Peyer's patch (tissue), 4 donors: Measurements from ENCODE around the gene ABCG4. TPM values are rescaled to one million over a fixed set of nuclear protein-coding genes. Genes with fewer than 3 reads are reported as not detected.
"Not testable (repeated sequence)": the region's sequence is repeated elsewhere in the genome, so short reads cannot be mapped to it uniquely, and the experiment has no call there.

Experiments
- DNase-seq, 3 donors: peaks; one replicate each; pipeline ENCODE4 v3.0.0-alpha.2; 2017 to 2019
- H3K27ac ChIP-seq, 4 donors: fragments of 200-600 bp; sonication (generic); one replicate each; pipeline ENCODE4 v1.5.1; 2016 to 2019
- H3K27me3 ChIP-seq, 2 donors: fragments of 200-600 bp; sonication (generic); one replicate each; pipeline ENCODE4 v1.5.1; 2019
- H3K36me3 ChIP-seq, 3 donors: fragments of 200-600 bp; sonication (generic); one replicate each; pipeline ENCODE4 v1.5.1; 2016 to 2019
- H3K4me1 ChIP-seq, 4 donors: fragments of 200-600 bp; sonication (generic); one replicate each; pipeline ENCODE4 v1.5.1; 2016 to 2019
- H3K4me3 ChIP-seq, 4 donors: fragments of 200-600 bp; sonication (generic); 1 replicate in 3 of 4; 2 replicates in 1 of 4; pipeline ENCODE4 v1.5.1; 2016 to 2019; ENCODE audit warnings: mild to moderate bottlenecking in 1 of 4
- H3K9me3 ChIP-seq, 4 donors: fragments of 200-600 bp; sonication (generic); one replicate each; pipeline ENCODE4 v1.5.1; 2016 to 2019; ENCODE audit warnings: mild to moderate bottlenecking in 1 of 4
- POLR2A ChIP-seq, 2 donors: fragments of 450-650 bp; IDR thresholded peaks; one replicate each; pipeline ENCODE4 v1.5.1; 2017; ENCODE audit warnings: antibody characterized with exemption in 2 of 2, mild to moderate bottlenecking in 2 of 2, moderate library complexity in 2 of 2
- total RNA-seq, 4 donors: library from RNA; depleted of rRNA; stranded (reverse); fragments of >200 nt; gene quantifications; one replicate each; pipeline ENCODE4 v1.1.0, GENCODE V29; 2016
- TF ChIP-seq, protein P1 (sequence below), 6 experiments: fragments of 450-650 bp in 4 of 6; fragments of 200-600 bp in 2 of 6; sonication (generic) in 1 of 6; IDR thresholded peaks; one replicate each; pipeline ENCODE4 v1.5.1; 2017 to 2019; ENCODE audit warnings: antibody characterized with exemption in 6 of 6, mild to moderate bottlenecking in 3 of 6, moderate library complexity in 1 of 6

The ABCG4 gene
- total RNA-seq, 4 donors from 2014 or later, result not detected

DNA sequence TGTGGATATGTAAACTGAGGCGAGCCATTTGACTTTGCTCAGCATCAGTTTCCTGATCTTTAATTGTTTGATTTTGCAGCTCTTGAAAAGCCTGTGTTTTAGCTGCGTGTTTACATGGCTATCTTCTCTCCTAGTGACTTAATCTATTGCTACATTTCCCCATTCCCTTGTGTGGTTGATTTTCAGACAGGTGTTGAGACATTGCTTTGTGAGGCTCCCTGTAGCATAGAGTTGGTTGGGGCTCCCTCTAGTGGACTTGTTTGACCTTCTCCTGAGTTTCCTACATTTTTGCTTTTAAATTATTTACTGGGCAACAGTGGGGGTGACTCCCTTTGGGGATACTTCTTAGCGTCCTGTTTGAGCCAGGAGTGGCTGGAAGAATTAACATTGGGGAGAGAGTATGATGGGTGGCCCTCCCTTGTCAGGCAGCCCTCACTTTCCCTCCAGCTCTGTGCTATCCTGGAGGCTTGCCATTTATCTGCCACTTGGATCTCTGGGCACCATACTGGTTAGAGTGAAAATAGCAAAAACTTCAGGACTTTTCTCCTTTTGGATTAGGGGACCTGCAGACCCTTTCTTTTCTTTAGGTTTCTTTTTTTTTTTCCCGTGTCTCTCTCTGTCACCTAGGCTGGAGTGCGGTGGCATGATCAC lies 48.1 kb downstream of the ABCG4 start:
- Histone ChIP-seq H3K9me3 (no peaks in the 10 kb centered on the region), H3K27ac (no peak overlapping the region), H3K36me3 (no peaks in the 10 kb centered on the region), H3K4me1 (no peaks in the 10 kb centered on the region), H3K27me3 (no peaks in the 10 kb centered on the region), H3K4me3 (no peak overlapping the region)
- DNase-seq, result peak in 2 of 3 donors; percentile 72 to 88
- TF ChIP-seq POLR2A (IDR thresholded peaks at IDR 0.05), result no peak
- TF ChIP-seq, protein P1, sequence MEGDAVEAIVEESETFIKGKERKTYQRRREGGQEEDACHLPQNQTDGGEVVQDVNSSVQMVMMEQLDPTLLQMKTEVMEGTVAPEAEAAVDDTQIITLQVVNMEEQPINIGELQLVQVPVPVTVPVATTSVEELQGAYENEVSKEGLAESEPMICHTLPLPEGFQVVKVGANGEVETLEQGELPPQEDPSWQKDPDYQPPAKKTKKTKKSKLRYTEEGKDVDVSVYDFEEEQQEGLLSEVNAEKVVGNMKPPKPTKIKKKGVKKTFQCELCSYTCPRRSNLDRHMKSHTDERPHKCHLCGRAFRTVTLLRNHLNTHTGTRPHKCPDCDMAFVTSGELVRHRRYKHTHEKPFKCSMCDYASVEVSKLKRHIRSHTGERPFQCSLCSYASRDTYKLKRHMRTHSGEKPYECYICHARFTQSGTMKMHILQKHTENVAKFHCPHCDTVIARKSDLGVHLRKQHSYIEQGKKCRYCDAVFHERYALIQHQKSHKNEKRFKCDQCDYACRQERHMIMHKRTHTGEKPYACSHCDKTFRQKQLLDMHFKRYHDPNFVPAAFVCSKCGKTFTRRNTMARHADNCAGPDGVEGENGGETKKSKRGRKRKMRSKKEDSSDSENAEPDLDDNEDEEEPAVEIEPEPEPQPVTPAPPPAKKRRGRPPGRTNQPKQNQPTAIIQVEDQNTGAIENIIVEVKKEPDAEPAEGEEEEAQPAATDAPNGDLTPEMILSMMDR (IDR thresholded peaks at IDR 0.05), result peak; percentile 42 to 94 (median 90)

DNA sequence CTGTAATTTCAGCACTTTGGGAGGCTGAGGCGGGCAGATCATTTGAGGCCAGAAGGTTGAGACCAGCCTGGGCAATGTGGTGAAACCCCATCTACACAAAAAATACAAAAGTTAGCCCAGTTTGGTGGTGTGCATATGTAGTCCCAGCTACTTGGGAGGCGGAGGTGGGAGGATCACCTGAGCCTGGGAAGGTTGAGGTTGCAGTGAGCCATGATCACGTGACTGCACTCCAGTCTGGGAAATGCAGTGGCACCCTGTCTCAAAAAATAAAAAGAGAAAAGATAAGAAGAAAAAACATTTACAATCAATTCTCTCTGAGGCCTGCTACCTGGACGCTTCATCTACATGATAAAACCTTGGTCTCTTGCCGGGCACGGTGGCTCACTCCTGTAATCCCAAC lies 50.1 kb downstream of the ABCG4 start:
- no peaks in the 10 kb centered on the region for H3K9me3 ChIP-seq
- H3K4me1 ChIP-seq, result no peaks in the 10 kb centered on the region
- peak in 1 of 3 donors; percentile 24 for DNase-seq
- TF ChIP-seq, protein P1 (IDR thresholded peaks at IDR 0.05), result no peak
- TF ChIP-seq POLR2A (IDR thresholded peaks at IDR 0.05), result no peak
- H3K27me3 ChIP-seq, result no peaks in the 10 kb centered on the region
- no peak overlapping the region for H3K27ac ChIP-seq
- H3K4me3 ChIP-seq, result no peak overlapping the region
- no peaks in the 10 kb centered on the region for H3K36me3 ChIP-seq

GRCh38 chr11:119201236-119201635 lies 52.4 kb downstream of the ABCG4 start:
- H3K9me3 ChIP-seq, H3K4me3 ChIP-seq, H3K27me3 ChIP-seq, H3K27ac ChIP-seq, H3K4me1 ChIP-seq, H3K36me3 ChIP-seq: not testable (repeated sequence)
- DNase-seq, result peak in 1 of 3 donors; percentile 7

GRCh38 chr11:119202554-119202953 lies 53.7 kb downstream of the ABCG4 start:
- Histone ChIP-seq H3K4me1 (peaks cover 0 to 8% (median 7%) of the 10 kb centered on the region in 4 donors), H3K9me3 (no peaks in the 10 kb centered on the region), H3K36me3 (no peaks in the 10 kb centered on the region), H3K4me3 (no peak overlapping the region), H3K27ac (no peak overlapping the region), H3K27me3 (no peaks in the 10 kb centered on the region)
- DNase-seq, result peak in 2 of 3 donors; percentile 2 to 10
- TF ChIP-seq, protein P1 (IDR thresholded peaks at IDR 0.05), result no peak
- no peak for TF ChIP-seq POLR2A (IDR thresholded peaks at IDR 0.05)

- TF ChIP-seq, protein P1 (IDR thresholded peaks at IDR 0.05), result no peak
- no peak for TF ChIP-seq POLR2A (IDR thresholded peaks at IDR 0.05)
- H3K9me3 ChIP-seq, result no peaks in the 10 kb centered on the region
- no peak overlapping the region for H3K4me3 ChIP-seq
- DNase-seq, result peak in 2 of 3 donors; percentile 10 to 34
- peaks cover 0 to 12% (median 10%) of the 10 kb centered on the region in 4 donors for H3K4me1 ChIP-seq
- no peaks in the 10 kb centered on the region for H3K27me3 ChIP-seq
- H3K27ac ChIP-seq, result no peak overlapping the region
- no peaks in the 10 kb centered on the region for H3K36me3 ChIP-seq
Measured at GRCh38 chr11:119204066-119204465, 55.2 kb downstream of the ABCG4 start.

DNA sequence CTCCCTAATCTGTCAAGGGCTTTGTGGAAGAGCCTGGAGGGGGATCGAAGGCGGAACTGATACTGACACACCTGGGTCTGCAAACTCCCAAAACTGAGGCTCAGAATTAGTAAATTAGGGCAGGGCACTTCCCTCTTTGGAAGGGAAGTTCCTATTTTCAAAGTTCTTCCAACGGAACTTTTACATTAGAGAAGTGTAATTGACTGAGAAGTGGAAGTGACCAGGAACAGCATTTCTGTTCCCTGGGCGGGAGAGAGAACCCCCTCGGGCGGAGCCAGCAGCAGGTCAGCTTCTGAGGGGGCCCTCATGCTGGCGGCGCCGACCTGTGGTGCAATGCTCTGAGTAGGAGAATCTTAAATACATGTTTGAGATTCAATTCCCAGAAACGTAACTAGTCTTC lies 56.2 kb downstream of the ABCG4 start:
- Histone ChIP-seq H3K4me1 (peaks cover 0 to 12% (median 10%) of the 10 kb centered on the region in 4 donors), H3K27me3 (no peaks in the 10 kb centered on the region), H3K9me3 (no peaks in the 10 kb centered on the region), H3K4me3 (peak overlapping the region in 1 of 4 donors; percentile 78), H3K27ac (peak overlapping the region in 2 of 4 donors; percentile 90 to 95), H3K36me3 (no peaks in the 10 kb centered on the region)
- no peak for TF ChIP-seq POLR2A (IDR thresholded peaks at IDR 0.05)
- TF ChIP-seq, protein P1 (IDR thresholded peaks at IDR 0.05), result no peak
- peak in 1 of 3 donors; percentile 50 for DNase-seq
